ENCODE data around the gene SLC35F3. TPM values are rescaled to one million over a fixed set of nuclear protein-coding genes. Genes with fewer than 3 reads are reported as not detected.

Gene SLC35F3
- total RNA-seq, 1 donor = not detected

DNA sequence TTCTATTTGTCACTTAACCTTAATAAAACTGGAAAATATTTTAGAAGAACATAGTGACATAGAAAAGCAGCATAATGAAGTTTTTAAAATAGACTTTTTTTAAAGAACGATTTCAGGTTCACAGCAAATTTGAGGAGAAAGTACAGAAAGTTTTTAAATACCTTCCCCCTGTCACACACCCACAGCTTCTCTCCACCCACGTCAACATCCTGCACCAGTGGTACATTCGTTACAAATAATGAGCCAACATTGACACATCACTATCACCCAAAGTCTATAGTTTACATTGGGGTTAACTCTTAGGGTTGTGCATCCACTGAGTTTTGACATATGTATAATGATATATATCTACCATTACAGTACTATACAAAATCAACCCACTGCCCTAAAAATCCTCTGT is 3.0 kb upstream of the SLC35F3 start:
- H3K27me3 ChIP-seq (ENCODE audit: insufficient read depth, low read length) = no peaks in the 10 kb centered on the region
- H3K4me3 ChIP-seq (ENCODE audit: insufficient read depth, low read length) = no peak overlapping the region
- TF ChIP-seq CTCF (IDR thresholded peaks at IDR 0.05; ENCODE audit: extremely low read depth, low read depth, low read length) = no peak
- H3K9me3 ChIP-seq (ENCODE audit: low read depth, low read length) = no peaks in the 10 kb centered on the region
- no peak for DNase-seq (ENCODE audit: insufficient read length, low spot score, missing footprints)
- H3K36me3 ChIP-seq (ENCODE audit: insufficient read depth, low read length) = no peaks in the 10 kb centered on the region
- no peaks in the 10 kb centered on the region for H3K79me2 ChIP-seq (ENCODE audit: insufficient read depth, low read length)
- H3K4me2 ChIP-seq (ENCODE audit: insufficient read depth, low read length) = no peak overlapping the region
- H3K27ac ChIP-seq (ENCODE audit: low read depth, low read length) = no peak overlapping the region
- no peaks in the 10 kb centered on the region for H4K20me1 ChIP-seq (ENCODE audit: insufficient read depth, low read length)
- H3K4me1 ChIP-seq (ENCODE audit: insufficient read depth, low read length) = no peaks in the 10 kb centered on the region
- no peak overlapping the region for H2AFZ ChIP-seq (ENCODE audit: low read length)

DNA sequence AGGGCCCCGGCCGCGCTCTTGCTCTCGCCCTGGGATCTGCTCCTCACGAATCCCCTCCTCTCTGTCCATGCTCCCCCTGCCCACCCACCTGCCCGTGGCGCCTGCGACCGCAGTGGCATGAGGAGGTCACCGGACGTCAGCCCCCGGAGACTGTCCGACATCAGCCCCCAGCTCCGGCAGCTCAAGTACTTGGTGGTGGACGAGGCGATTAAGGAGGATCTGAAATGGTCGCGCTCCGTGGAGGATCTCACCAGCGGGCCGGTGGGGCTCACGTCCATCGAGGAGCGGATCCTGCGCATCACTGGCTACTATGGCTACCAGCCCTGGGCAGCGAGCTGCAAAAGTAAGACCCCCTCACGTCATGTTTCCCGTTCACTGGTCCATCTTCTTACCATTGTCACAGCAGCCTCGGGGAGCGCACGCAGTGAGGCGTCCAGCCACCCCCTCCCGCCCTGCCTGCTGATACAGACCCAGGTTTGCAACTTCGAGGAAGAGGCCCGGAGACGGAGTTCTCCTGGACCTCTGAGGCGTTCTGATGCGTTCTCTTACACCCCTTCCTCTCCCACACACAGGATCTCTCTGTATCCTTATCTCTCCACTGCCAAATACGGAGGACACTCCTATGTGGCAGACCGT is 1.1 kb downstream of the SLC35F3 start:
- no peak overlapping the region for H3K27ac ChIP-seq (ENCODE audit: low read depth, low read length)
- H3K4me1 ChIP-seq (ENCODE audit: insufficient read depth, low read length) = no peaks in the 10 kb centered on the region
- DNase-seq (ENCODE audit: insufficient read length, low spot score, missing footprints) = peak; percentile 66
- H2AFZ ChIP-seq (ENCODE audit: low read length) = no peak overlapping the region
- TF ChIP-seq CTCF (IDR thresholded peaks at IDR 0.05; ENCODE audit: extremely low read depth, low read depth, low read length) = no peak
- H3K79me2 ChIP-seq (ENCODE audit: insufficient read depth, low read length) = no peaks in the 10 kb centered on the region
- no peak overlapping the region for H3K4me3 ChIP-seq (ENCODE audit: insufficient read depth, low read length)
- H3K9me3 ChIP-seq (ENCODE audit: low read depth, low read length) = no peaks in the 10 kb centered on the region
- H3K27me3 ChIP-seq (ENCODE audit: insufficient read depth, low read length) = no peaks in the 10 kb centered on the region
- no peaks in the 10 kb centered on the region for H4K20me1 ChIP-seq (ENCODE audit: insufficient read depth, low read length)
- H3K4me2 ChIP-seq (ENCODE audit: insufficient read depth, low read length) = no peak overlapping the region
- H3K36me3 ChIP-seq (ENCODE audit: insufficient read depth, low read length) = no peaks in the 10 kb centered on the region

DNA sequence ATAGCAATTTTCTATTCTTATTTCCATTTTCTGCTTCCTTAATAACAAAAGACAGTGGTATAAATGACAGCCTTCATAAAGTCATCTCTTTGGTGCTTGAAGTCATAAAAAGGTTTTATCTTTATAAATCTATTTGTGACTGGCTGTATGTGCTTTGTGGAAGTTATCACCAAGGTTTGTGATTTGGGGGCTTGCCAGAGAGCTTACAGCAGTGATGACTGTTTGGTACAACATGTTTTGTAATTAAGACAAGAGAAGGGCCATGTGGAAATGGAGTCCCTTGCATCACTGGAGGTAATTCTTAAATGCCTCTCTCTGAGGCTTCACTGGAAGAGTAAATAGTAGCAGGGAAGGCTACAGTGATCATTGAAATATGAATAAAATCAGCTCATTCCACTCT is 2.7 kb downstream of the SLC35F3 start:
- Histone ChIP-seq H3K9me3 (ENCODE audit: low read depth, low read length) (no peaks in the 10 kb centered on the region), H3K36me3 (ENCODE audit: insufficient read depth, low read length) (no peaks in the 10 kb centered on the region)

GRCh38 chr1:233908092-233908491 is 3.6 kb downstream of the SLC35F3 start:
- Histone ChIP-seq H3K4me1 (ENCODE audit: insufficient read depth, low read length) (no peaks in the 10 kb centered on the region), H3K27ac (ENCODE audit: low read depth, low read length) (no peak overlapping the region), H3K4me3 (ENCODE audit: insufficient read depth, low read length) (no peak overlapping the region), H3K4me2 (ENCODE audit: insufficient read depth, low read length) (no peak overlapping the region), H3K27me3 (ENCODE audit: insufficient read depth, low read length) (no peaks in the 10 kb centered on the region), H3K9me3 (ENCODE audit: low read depth, low read length) (no peaks in the 10 kb centered on the region), H2AFZ (ENCODE audit: low read length) (no peak overlapping the region), H3K36me3 (ENCODE audit: insufficient read depth, low read length) (no peaks in the 10 kb centered on the region), H3K79me2 (ENCODE audit: insufficient read depth, low read length) (no peaks in the 10 kb centered on the region), H4K20me1 (ENCODE audit: insufficient read depth, low read length) (no peaks in the 10 kb centered on the region)
- no peak for TF ChIP-seq CTCF (IDR thresholded peaks at IDR 0.05; ENCODE audit: extremely low read depth, low read depth, low read length)
- no peak for DNase-seq (ENCODE audit: insufficient read length, low spot score, missing footprints)

More for the DNA sequence above, 2.7 kb downstream of the SLC35F3 start:
- Histone ChIP-seq H3K79me2 (ENCODE audit: insufficient read depth, low read length) (no peaks in the 10 kb centered on the region), H3K4me1 (ENCODE audit: insufficient read depth, low read length) (no peaks in the 10 kb centered on the region), H3K4me2 (ENCODE audit: insufficient read depth, low read length) (no peak overlapping the region), H3K27me3 (ENCODE audit: insufficient read depth, low read length) (no peaks in the 10 kb centered on the region), H3K27ac (ENCODE audit: low read depth, low read length) (no peak overlapping the region), H4K20me1 (ENCODE audit: insufficient read depth, low read length) (no peaks in the 10 kb centered on the region), H3K4me3 (ENCODE audit: insufficient read depth, low read length) (no peak overlapping the region), H2AFZ (ENCODE audit: low read length) (no peak overlapping the region)
- no peak for TF ChIP-seq CTCF (IDR thresholded peaks at IDR 0.05; ENCODE audit: extremely low read depth, low read depth, low read length)
- no peak for DNase-seq (ENCODE audit: insufficient read length, low spot score, missing footprints)
